Neuronal stem cell (in vitro differentiated cells): ENCODE measurements around the gene TRIB2.

Source experiments
- DNase-seq: peaks from one replicate; pipeline ENCODE4 v3.0.0-alpha.2; 2013; ENCODE audit warnings: low spot score
- H2AFZ ChIP-seq: one replicate; pipeline ENCODE4 v1.6.1; 2013; ENCODE audit warnings: mild to moderate bottlenecking, low read length, inconsistent platforms
- H2AK5ac ChIP-seq: 2 replicates; pipeline ENCODE4 v1.6.1; 2013; ENCODE audit warnings: low read depth, mild to moderate bottlenecking, inconsistent platforms, low read length, moderate library complexity, mixed read lengths
- H2BK120ac ChIP-seq: 2 replicates; pipeline ENCODE4 v1.6.1; 2013; ENCODE audit warnings: low read depth, mild to moderate bottlenecking, inconsistent platforms, low read length, moderate library complexity, mixed read lengths
- H2BK12ac ChIP-seq: one replicate; pipeline ENCODE4 v1.6.1; 2013; ENCODE audit warnings: low read length, inconsistent platforms
- H2BK15ac ChIP-seq: 2 replicates; pipeline ENCODE4 v1.6.1; 2013; ENCODE audit warnings: mild to moderate bottlenecking, low read length, inconsistent platforms, mixed read lengths
- H2BK5ac ChIP-seq: one replicate; pipeline ENCODE4 v1.6.1; 2013; ENCODE audit warnings: inconsistent platforms, mild to moderate bottlenecking, low read length, moderate library complexity
- H3K14ac ChIP-seq: one replicate; pipeline ENCODE4 v1.6.1; 2013; ENCODE audit warnings: low read length, inconsistent platforms
- H3K18ac ChIP-seq: 2 replicates; pipeline ENCODE4 v1.6.1; 2013; ENCODE audit warnings: low read length, inconsistent platforms
- H3K23ac ChIP-seq: 2 replicates; pipeline ENCODE4 v1.6.1; 2013; ENCODE audit warnings: low read depth, mild to moderate bottlenecking, mixed read lengths, low read length, inconsistent platforms; ENCODE audit not compliant: poor library complexity
- H3K27ac ChIP-seq: replicated peaks from 3 replicates; pipeline ENCODE4 v1.5.1; 2013; ENCODE audit warnings: low read length, inconsistent platforms
- H3K27me3 ChIP-seq, 3 experiments: 2 replicates each; pipeline ENCODE4 v1.6.1; 2013; ENCODE audit warnings: low read length in 3 of 3, mild to moderate bottlenecking in 2 of 3, inconsistent platforms in 1 of 3, low read depth in 1 of 3, mixed read lengths in 1 of 3, moderate library complexity in 1 of 3; ENCODE audit not compliant: control insufficient read depth in 3 of 3, insufficient read depth in 3 of 3
- H3K36me3 ChIP-seq, 2 donors: replicated peaks in 1 of 2; 2 replicates each; pipeline ENCODE4 v1.6.1; 2013; ENCODE audit warnings: low read length in 2 of 2; ENCODE audit not compliant: control insufficient read depth in 2 of 2, insufficient read depth in 2 of 2
- H3K4ac ChIP-seq: 2 replicates; pipeline ENCODE4 v1.6.1; 2013; ENCODE audit warnings: inconsistent platforms, mild to moderate bottlenecking, low read length, moderate library complexity
- H3K4me1 ChIP-seq, 2 donors: 1 replicate in 1 of 2; 2 replicates in 1 of 2; pipeline ENCODE4 v1.6.1; 2013; ENCODE audit warnings: low read length in 2 of 2, low read depth in 1 of 2; ENCODE audit not compliant: control insufficient read depth in 2 of 2, insufficient read depth in 1 of 2
- H3K4me2 ChIP-seq: one replicate; pipeline ENCODE4 v1.6.1; 2013; ENCODE audit warnings: mild to moderate bottlenecking, low read length, inconsistent platforms; ENCODE audit not compliant: insufficient read depth, poor library complexity, severe bottlenecking
- H3K4me3 ChIP-seq, 2 donors: 2 replicates each; pipeline ENCODE4 v1.5.1; 2013; ENCODE audit warnings: low read length in 2 of 2, mild to moderate bottlenecking in 2 of 2, inconsistent platforms in 1 of 2, moderate library complexity in 1 of 2
- H3K79me1 ChIP-seq: one replicate; pipeline ENCODE4 v1.6.1; 2013; ENCODE audit warnings: low read depth, mild to moderate bottlenecking, inconsistent platforms, low read length, moderate library complexity
- H3K9ac ChIP-seq: one replicate; pipeline ENCODE4 v1.6.1; 2013; ENCODE audit warnings: mild to moderate bottlenecking, low read depth, low read length, inconsistent platforms; ENCODE audit not compliant: poor library complexity
- H3K9me3 ChIP-seq, 2 donors: replicated peaks in 1 of 2; 2 replicates each; pipeline versions ENCODE3 to v1.6.1; 2013; ENCODE audit warnings: low read length in 2 of 2, mild to moderate bottlenecking in 2 of 2, inconsistent platforms in 1 of 2, low read depth in 1 of 2, mixed read lengths in 1 of 2, moderate library complexity in 1 of 2; ENCODE audit not compliant: control insufficient read depth in 2 of 2, insufficient read depth in 1 of 2
- H4K8ac ChIP-seq: one replicate; pipeline ENCODE4 v1.6.1; 2013; ENCODE audit warnings: low read depth, mild to moderate bottlenecking, inconsistent platforms, low read length, moderate library complexity
- H4K91ac ChIP-seq: one replicate; pipeline ENCODE4 v1.6.1; 2013; ENCODE audit warnings: low read length, low read depth, mild to moderate bottlenecking, inconsistent platforms; ENCODE audit not compliant: poor library complexity
- WGBS, 2 donors: extraction: QIAGEN DNeasy Blood & Tissue Kit; methylation state at CpG; one replicate each; pipeline ENCODE4 v1.1.7; 2013; ENCODE audit warnings: missing lambda C conversion rate in 2 of 2, mixed read lengths in 1 of 2; ENCODE audit not compliant: insufficient read length in 2 of 2, insufficient replicate concordance in 1 of 2; ENCODE audit errors: extremely low coverage in 2 of 2; 5-methylcytosine and 5-hydroxymethylcytosine counted together

The TRIB2 gene

GRCh38 chr2:12708508-12709206, 8.1 kb upstream of the TRIB2 start:
- Histone ChIP-seq H2BK12ac (no peak overlapping the region), H3K4me3 (no peak overlapping the region), H3K27me3 (no peaks in the 10 kb centered on the region), H3K14ac (no peak overlapping the region), H3K79me1 (no peaks in the 10 kb centered on the region), H2AK5ac (no peak overlapping the region), H3K9me3 (peaks cover 0 to 13% of the 10 kb centered on the region in 2 donors), H3K36me3 (no peaks in the 10 kb centered on the region), H4K8ac (no peak overlapping the region), H3K27ac (no peak overlapping the region), H3K4ac (no peak overlapping the region), H3K9ac (no peak overlapping the region), H3K23ac (no peak overlapping the region), H3K18ac (no peak overlapping the region), H2AFZ (no peak overlapping the region), H4K91ac (no peak overlapping the region), H2BK15ac (no peak overlapping the region), H3K4me2 (no peak overlapping the region), H2BK5ac (no peak overlapping the region), H3K4me1 (peaks cover 0 to 2% of the 10 kb centered on the region in 2 donors), H2BK120ac (no peak overlapping the region)
- no peak for DNase-seq
- WGBS, 2 donors = no CpG with 5 or more reads among the region's 8 CpGs

- Histone ChIP-seq H4K91ac (no peak overlapping the region), H3K9ac (no peak overlapping the region), H3K4me2 (no peak overlapping the region), H3K4me1 (no peaks in the 10 kb centered on the region), H2BK15ac (no peak overlapping the region), H2AFZ (no peak overlapping the region), H2BK5ac (no peak overlapping the region), H2BK12ac (no peak overlapping the region), H2BK120ac (no peak overlapping the region), H4K8ac (no peak overlapping the region), H3K9me3 (peaks cover 0 to 13% of the 10 kb centered on the region in 2 donors), H3K23ac (no peak overlapping the region), H3K36me3 (no peaks in the 10 kb centered on the region), H3K79me1 (no peaks in the 10 kb centered on the region), H3K4me3 (no peak overlapping the region), H3K27me3 (no peaks in the 10 kb centered on the region), H3K14ac (no peak overlapping the region), H3K27ac (no peak overlapping the region), H3K18ac (no peak overlapping the region), H2AK5ac (no peak overlapping the region), H3K4ac (no peak overlapping the region)
- DNase-seq = no peak
Observed at GRCh38 chr2:12709207-12709522, 7.6 kb upstream of the TRIB2 start.

GRCh38 chr2:12710301-12710700, 6.4 kb upstream of the TRIB2 start:
- Histone ChIP-seq H2BK15ac (no peak overlapping the region), H3K9me3 (peaks cover 0 to 9% of the 10 kb centered on the region in 2 donors), H3K18ac (no peak overlapping the region), H3K4me1 (peaks cover 0 to 7% of the 10 kb centered on the region in 2 donors), H2BK5ac (no peak overlapping the region), H3K36me3 (no peaks in the 10 kb centered on the region), H3K4ac (no peak overlapping the region), H2BK12ac (no peak overlapping the region), H3K9ac (no peak overlapping the region), H3K14ac (no peak overlapping the region), H4K8ac (no peak overlapping the region), H3K23ac (no peak overlapping the region), H3K4me3 (no peak overlapping the region), H4K91ac (no peak overlapping the region), H3K27me3 (no peaks in the 10 kb centered on the region), H2AK5ac (no peak overlapping the region), H2AFZ (no peak overlapping the region), H3K79me1 (no peaks in the 10 kb centered on the region), H3K27ac (no peak overlapping the region), H2BK120ac (no peak overlapping the region), H3K4me2 (no peak overlapping the region)
- no CpG with 5 or more reads among the region's 4 CpGs for whole genome bisulfite sequencing, 2 donors
- no peak for DNase-seq

GRCh38 chr2:12711339-12711738, 5.4 kb upstream of the TRIB2 start:
- Histone ChIP-seq H3K27ac (no peak overlapping the region), H2AK5ac (no peak overlapping the region), H3K27me3 (no peaks in the 10 kb centered on the region), H3K18ac (no peak overlapping the region), H3K4me1 (peaks cover 0 to 11% of the 10 kb centered on the region in 2 donors), H3K14ac (no peak overlapping the region), H4K8ac (no peak overlapping the region), H3K23ac (no peak overlapping the region), H2BK12ac (no peak overlapping the region), H3K9me3 (peaks cover 0 to 5% of the 10 kb centered on the region in 2 donors), H3K4me3 (no peak overlapping the region), H3K9ac (no peak overlapping the region), H4K91ac (no peak overlapping the region), H2BK120ac (no peak overlapping the region), H2BK15ac (no peak overlapping the region), H3K79me1 (no peaks in the 10 kb centered on the region), H3K4me2 (no peak overlapping the region), H2BK5ac (no peak overlapping the region), H3K4ac (no peak overlapping the region), H2AFZ (no peak overlapping the region), H3K36me3 (no peaks in the 10 kb centered on the region)
- no CpG with 5 or more reads among the region's 1 CpG for WGBS, 2 donors
- DNase-seq = no peak
